ENCODE measurements around the gene S1PR3.

GRCh38 chr9:88996921-88997235 is 5.6 kb downstream of the S1PR3 start:
- TF ChIP-seq CTCF (conservative IDR thresholded peaks at IDR 0.05 in 1 of 2, IDR thresholded peaks at IDR 0.05 in 1 of 2; ENCODE audit: extremely low read depth in 1 of 2, insufficient read depth in 1 of 2, low read depth in 1 of 2, low read length in 2 of 2) (no peak), EZH2 (IDR thresholded peaks at IDR 0.05; ENCODE audit: borderline replicate concordance, low read length) (no peak)
